Measurements from ENCODE around the gene SCG5.

SCG5 gene

DNA sequence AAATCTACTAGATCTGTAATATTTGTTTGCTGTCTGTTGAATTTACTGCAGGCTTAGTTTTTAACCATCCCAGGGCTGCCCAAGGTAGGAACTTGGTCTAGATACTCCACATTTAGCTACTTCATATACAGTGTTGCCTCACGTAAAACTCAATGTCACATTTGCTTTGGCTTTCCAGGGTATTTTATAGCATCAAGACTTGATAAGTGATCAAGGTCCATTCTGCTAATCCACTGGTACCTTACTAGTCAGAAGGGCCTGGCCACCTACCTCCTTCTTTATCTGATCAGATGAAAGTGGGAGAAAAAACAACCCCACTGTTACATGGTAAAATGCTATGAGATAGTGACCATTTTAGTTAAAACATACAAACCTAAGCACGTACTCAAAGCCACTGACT is 50.8 kb downstream of the SCG5 start:
- no peak for DNase-seq

DNA sequence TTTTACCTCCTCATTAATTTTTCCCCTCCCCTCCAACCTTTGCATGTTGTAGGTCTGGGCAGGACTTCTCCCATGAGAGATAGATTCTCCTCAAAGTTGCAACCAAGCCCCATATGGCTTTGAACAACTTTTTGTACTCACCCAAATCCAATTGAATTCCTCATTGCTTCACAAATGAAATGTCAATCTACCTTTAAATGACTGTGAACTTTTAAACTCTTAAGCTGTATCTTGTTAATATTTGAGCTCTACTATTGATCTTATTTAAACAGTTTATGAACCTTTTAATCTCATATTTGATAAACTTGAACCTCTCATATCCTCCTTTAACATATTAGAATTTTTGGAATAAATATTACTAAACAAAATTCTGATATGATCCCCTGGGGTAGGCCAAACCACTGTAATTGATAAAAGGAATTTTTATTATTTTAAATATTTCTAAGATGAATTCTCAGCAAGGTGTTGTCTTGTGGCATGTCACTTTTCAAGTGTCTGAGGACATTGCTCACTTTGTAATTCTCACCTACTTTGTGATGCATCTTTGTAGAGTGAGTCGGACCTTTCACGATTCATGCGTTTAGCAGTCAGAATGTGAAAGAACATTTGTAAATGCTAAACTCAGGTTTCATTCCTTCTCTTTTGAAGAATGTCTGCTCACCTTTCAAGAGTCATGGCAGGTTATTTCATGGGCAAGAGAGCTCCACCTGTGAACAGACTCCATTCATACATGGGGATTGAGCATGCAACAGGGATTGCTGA is 52.9 kb downstream of the SCG5 start:
- no peak for DNase-seq

DNA sequence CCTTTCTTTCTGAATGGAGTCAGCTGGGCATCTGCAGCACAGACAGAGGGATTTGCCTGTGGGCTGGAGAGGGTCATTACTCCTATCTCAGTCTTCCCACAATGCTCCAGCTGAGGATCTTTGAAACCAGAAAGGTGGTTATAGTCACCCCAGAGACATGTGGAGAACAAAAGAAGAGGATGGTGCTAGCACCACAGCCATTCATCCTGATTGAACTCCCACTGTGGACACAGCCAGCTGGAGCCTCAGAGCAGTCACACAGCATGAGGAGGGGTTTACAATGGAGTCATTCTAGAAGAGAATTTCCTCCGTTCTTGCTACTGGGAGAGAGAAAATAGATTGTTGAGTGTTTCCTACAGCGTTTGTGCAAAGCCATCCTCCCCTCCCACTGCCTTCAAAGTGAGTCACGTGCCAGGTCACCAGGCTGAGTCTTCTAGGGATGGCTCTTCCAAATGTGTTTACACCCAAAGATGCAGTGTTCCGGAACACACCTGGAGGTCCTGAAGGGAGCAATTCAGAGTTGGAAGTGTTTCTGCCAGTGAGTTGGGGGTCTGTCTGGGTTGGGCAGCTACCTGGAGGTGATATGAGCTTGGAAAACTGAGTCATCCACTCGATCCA is 57.4 kb downstream of the SCG5 start:
- no peak for DNase-seq

DNA sequence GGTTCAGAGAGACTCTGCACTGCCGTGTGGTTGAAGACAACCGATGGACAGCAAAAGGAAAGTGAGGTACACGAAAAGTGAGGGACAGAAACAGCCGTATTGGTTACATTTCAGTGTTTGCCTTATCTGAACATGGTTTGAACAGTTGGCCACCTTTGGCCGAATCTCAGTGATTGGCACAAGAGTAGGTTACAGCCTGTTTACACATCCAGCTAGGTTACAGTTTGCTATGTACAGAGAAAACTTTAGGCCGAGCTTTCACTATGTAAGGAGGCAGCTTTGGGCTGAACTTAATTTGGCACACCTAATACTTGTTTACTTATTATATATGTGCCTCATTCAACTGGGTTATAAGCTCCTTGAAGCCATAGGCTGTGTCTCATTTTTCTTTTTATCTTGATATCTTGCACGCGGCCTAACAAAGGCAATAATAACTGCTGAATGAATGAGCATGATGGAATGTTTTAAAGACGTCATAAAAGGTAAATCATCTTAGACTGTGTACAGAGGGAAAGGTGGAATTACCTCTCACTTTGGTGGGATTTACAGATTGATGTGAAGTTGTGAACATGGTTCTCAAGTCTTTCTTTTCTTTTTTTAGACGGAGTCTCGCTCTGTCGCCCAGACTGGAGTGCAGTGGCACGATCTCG is 59.1 kb downstream of the SCG5 start:
- DNase-seq = no peak

DNA sequence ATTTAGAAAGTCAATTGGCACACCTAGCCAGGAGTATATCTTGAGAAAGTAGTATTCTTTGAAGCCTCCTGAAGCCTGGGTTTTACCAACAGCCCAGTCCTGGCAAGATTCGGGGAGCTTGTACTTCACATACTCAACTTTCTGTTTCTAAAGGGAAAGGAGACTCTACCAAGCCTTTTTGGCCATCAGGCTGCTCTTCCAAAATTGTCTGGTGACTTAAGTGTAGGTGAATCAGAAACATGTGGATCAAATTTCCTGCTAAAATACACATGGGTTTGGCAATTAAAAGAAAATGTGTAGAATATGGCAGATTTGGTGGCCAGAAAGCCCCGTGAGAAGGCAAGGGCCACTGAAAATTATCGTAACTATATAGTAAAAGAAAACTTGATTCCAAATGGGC is 60.4 kb downstream of the SCG5 start:
- no peak for DNase-seq

DNA sequence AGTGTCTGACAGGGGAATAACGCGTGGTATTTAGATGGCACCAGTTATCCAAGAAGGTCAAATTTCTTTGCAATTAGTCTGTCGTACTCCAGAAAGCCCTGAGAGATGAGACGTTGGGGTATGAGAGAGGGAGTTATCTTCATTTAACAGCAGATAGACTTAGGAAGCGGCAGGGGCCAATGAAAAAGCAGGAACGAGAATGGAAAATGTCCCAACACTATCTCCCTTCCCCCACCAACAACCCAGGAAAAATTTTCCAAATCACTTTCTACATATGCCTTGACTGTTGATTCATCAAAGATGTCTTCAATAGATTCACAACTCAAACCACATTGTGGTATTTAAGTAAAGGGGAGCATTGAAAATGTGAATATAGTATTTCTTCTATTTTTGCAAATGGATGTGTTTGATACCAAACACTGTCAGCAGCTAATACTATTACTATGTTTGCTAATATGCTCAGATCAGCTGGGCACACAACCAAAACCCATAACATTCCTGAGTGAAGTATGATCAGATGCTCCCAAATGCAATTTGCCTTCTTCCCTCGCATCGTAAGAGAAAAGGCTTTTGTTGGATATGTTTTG is 63.0 kb downstream of the SCG5 start:
- no peak for DNase-seq

DNA sequence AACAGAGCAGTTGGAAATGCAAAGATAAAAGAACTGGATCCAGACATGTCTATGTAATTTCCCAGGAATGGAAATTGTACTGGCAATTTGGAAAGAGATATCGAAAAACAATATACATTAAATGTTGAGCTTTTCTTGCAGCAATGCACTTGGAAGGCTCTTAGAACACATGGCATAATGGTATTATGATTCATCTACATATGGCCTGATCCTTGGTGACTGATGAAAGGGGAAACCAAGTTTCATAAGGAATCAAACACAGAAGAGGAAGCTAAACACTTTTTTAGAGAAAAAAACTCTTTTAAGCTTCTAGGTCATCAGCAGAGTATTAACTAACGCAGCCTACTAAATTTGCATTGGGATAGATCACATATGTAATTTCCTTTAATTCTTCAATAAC is 63.9 kb downstream of the SCG5 start:
- DNase-seq = no peak

DNA sequence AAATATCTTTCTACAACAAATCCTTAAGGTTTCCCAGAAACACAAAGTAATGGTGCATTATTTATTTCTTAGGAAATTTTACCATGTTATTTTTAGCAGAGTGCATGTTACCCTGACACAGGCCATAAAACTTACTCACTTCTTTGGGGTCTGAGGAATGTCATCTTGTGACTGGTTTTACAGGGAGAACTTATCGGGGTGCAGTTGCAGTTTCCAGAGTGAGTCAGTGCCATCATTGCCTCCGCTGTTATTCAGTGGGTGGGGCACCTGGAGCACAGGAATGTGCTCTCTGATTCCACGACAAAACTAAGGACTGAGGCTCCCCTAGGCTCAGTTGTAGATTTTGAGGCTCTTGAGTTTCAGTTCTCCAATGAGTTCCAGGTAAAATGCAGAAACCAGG is 65.2 kb downstream of the SCG5 start:
- no peak for DNase-seq

DNA sequence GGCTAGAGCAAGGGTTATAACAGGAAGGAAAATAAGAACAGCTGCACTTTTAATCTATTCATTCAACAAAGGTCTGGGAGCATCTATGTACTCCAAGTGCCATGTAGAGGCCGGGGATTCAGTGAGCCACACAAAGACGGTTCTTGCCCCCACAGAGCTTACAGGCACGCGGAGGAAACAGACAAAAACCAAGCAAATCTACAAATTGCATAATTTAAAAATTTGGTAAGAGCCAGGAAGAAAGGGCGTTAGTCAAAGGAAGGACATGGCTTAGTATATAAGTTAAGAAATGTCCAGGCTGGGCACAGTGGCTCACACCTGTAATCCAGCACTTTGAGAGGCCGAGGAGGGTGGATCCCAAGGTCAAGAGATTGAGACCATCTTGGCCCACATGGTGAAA is 65.9 kb downstream of the SCG5 start:
- DNase-seq = no peak

DNA sequence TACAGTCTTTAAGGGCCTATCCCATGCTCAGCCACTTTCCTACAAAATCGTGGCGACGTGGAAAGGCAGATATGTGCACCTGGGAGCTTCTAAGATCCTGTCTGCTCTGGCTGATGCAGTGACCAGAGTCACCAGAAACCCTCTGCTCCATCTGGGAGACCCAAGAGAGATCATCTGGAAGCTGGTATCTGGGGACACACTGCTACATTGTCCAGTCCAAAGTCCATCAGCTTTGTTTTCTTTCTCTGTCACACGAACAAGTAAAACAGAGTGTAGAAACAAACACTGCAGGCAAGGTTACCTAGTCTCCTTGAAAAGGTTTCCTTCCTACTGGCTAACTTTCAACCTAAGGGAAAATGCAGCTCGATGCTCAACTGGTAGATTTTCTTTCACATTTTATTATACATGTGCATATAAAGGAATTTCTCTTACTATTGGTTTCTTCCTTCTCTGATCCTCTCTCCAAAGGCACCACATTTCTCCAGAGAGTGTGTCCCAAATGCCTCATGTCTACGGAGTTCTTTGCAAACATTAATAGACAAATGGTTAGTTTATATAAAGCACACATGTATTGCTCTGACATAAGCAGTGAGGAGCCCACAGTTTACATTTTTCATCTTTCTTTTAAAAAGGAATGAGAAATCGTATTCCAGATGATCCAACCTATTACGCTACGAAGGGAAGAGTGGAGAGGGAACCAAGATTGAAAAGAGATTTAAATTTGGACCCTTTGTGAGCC is 68.0 kb downstream of the SCG5 start:
- DNase-seq = no peak

DNA sequence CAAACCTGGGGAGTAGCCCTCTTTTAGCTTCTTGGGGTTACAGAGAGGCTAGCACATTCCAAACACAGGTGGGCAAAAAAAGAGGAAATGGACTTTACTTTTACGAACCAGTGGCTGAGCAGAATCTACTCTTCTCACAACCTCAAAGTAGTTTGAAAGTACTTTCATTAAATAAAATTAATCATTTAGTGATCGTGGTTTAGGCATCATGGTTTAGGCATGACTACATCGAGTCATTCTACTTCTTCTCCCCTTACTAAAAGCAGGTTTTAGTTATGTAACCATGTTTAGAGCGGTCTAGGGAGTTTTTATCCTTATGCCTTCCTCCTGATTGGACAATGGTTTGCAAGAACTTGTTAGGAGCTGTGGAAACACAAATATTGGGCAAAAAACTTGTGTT is 73.8 kb downstream of the SCG5 start:
- DNase-seq = no peak

DNA sequence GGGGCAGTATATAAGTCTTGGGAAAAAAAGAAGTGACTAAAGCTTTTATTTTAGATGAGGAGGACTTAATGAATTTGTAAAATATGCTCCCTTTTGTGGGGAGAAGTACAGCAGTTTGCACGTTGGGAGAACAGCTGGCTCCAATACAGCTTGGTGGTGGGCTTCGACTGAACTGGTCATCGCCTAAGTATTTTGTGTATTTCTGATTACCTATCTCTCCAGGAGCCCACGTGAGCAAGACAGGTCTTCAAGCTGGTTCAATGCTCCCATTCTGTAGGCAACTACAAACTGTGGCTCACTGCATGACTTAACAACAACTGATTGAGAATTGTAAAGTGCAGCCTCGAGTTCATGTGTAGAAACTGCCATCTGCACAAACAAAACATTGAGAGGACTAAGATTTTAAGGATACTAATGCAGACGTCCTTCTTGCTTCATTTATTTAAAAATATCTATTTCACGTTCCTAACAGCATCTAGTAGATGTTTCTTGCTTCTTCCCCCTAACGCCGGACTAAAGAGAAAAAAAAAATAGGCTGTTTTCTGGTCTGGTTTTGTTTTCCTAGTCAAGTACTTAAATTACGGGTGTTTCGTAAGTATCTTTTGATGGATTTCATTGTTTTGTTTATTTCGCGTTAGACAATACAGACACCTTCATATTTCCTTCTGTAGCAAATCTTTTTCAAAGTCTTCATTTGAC is 74.9 kb downstream of the SCG5 start:
- no peak for DNase-seq

DNA sequence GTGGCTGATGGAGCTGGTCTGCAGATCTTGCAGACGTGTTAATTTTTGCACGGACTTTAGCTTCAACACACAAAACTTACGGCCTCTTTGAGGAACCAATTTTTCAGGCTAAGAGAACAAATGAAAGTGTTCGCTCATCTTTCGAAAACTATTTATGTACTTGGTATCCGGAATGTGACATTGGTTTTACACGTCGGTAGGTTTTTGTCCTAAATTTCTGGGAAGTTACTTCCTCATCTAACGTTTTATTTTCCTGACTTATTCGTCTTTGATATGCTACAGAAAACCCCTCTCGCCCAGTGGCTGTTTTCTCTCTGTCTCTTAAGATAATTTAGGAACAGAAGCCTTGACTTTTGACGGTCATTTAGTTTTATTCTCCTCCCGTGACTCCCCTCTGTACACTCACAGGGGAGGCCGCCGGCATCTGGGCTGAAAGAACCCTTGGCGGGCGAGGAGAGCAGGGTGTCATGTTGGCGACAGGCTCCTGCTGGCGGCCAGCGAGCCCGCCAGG is 75.5 kb downstream of the SCG5 start:
- no peak for DNase-seq

DNA sequence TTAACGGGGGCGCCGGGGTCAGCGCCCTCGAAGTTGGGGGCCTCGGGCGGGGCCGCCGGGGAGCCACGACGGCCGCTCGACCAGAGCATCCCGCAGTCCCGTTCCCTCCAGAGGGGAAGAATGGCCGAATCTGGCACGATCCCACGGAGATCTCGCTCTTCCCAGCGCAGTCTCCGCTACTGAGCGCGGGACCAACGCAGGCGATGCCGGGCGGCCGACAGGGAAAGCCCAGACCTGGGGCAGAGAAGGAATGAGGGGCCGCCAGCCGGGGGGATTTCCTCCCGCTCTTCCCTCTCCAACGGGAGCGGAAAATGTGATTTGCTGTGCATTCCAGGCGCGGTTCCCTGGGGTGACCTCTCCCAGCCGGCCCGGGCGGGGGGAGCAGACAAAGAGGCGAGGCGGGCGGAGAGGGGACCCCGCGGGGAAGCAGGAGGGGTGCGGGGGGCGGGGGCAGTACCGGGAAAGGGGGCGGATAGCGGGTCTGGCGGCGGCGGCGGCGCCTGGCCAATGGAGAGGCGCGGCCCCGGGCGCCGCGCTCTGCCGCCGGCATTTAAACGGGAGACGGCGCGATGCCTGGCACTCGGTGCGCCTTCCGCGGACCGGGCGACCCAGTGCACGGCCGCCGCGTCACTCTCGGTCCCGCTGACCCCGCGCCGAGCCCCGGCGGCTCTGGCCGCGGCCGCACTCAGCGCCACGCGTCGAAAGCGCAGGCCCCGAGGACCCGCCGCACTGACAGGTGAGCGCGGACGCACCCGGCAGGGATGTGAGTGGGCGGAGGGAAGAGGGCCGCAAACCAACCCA is 76.1 kb downstream of the SCG5 start, which contains the start of gene GREM1:
TSS of gene GREM1 (plus strand) at position 579 of the 801 bp plus-strand sequence. CDS start 12,687 bp downstream, outside the sequence.
- DNase-seq = no peak

DNA sequence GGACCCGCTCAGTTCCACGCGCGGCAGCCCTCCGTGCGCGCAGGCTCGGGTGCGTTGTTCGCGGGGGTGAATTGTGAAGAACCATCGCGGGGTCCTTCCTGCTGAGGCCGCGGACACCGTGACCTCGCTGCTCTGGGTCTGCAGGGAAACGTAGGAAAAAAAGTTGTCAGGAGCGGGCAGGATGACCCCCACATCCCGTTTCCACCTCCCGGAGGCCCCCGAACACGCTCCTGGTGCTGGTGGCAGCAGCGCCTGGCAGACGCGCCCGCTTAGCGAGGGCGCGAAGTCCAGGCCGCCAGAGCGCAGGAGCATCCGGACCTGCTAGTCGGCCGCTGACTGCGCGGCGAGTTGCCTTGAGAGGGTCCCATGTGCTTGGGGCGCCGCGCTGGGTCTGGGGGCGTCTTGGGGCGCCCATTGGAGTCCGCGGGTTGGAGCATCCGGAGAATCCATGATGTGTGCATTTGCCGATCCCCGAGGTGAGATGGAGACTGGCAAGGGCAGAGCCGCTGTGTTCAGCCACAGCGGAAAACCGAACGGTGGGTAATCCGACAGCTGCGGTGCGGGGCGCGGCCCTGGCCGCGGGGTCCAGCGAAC is 76.8 kb downstream of the SCG5 start:
- no peak for DNase-seq

DNA sequence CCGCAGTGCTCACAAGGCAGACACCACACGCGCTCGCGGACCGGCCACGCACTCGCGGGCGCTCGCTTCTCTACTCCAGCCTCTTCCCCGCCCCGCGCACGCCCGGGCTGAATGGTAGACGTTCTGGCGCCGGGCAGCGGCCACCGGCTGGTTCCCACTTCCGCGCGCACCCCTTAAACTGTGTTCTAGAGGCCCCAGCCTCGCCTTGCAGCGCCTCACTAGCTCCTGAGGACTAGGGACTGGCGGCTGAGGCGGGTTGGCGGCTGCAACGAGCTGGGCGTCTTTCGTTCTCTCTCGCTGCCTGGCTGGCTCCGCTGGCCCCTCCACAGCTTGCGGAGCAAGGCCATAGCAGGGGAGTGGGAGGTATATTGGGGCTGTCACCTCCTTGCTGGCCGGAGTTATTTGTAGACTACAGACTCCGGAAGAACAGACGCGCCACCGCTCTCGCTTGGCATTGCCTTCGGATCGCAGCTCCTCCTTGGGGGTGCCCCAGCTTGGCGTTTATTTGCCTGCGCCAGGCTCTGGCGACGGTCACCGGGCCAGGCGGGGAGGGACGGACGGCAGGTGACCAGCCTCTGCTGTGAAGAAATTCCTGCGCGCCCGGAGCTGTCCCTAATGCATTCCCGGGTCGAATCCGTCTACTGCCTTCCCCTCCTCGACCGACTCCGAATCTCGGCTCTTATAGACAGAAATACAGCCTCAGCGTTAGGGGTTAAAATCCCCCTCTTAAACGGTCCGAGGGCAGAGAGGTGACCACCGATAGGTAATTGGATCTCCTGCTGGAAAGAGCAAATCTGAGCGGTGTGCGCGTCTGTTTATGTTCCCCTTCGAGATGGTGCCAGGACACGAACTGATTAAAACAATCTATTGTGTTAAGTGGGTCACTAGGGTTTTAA is 77.6 kb downstream of the SCG5 start:
- no peak for DNase-seq

DNA sequence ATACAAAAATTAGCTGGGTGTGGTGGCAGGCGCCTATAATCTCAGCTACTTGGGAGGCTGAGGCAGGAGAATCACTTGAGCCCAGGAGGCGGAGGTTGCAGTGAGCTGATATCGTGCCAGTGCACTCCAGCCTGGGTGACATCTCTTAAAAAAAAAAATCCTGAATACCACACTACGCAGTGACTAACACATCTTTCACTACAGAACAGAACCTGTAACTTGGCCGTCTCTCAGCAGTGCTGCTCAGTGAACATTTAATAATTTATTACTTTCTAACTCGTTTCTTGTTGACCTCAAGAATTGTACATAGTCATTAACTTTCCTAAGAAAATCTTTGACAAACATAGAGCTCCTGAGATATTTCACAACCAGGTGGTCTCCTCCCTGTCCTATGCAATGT is 80.1 kb downstream of the SCG5 start:
- no peak for DNase-seq

DNA sequence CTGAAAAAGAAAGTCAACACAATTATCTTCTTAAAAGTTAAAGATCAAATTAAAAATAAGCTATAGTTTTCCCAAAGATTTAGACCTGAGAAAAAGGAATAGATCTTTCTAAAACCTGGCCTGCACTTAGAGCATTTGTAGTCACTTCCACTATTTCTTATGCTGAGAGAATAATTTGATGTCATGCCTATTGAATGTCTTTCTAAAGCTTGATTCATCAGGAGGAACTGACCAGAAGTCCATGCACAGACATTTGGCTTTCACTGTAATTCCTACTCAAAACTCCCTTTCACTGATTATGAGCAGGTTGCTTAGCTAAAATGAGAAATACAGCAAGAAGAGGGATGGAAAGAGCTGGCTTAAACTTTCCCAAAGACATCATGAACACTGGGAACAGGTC is 80.6 kb downstream of the SCG5 start:
- no peak for DNase-seq

DNA sequence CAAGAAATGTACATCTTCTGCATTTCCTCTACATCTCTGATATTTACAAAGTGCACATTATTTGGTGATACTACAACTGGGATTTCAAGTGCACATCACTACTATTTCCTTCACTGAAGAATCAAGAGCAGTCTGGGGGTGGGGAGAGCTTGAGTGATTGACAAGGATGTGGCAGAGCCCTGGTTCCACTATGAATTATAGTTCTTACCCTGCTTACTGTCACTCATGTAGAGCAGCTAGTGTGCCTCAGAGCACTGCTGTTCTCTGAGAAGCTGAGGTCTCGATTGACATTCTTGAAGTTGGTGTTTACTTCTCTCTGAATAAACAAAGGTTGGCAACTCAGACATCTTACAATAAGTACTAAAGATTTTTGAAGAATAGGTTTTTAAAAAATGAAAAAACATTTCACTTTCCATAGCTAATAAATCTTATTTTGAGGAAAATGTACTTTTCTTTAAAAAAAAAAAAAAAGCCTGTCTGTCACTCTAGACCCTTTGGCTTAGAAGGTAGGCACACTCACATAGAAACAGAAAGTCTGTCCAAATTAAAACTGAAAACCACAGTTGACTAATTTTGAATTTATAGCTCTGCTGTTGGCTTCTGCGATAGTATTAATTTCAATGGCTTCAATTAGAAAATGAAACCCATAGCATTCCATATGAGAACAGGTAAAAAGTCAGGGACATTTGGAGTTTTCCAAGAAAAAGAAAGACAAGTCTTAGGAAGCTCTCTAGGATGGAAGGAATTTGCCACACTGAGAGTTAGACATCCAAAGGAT is 81.8 kb downstream of the SCG5 start:
- no peak for DNase-seq

Measured in SHP77 (cell line).